IMR-90 (cell line): ENCODE data around the gene GRK5. TPM values are rescaled to one million over a fixed set of nuclear protein-coding genes. Genes with fewer than 3 reads are reported as not detected.
A peak's percentile ranks its signal among the peaks of the same experiment; 100 is the strongest.

Experiments
- ATAC-seq: fragments of 200-7000 bp; cut with Tn5 transposase; 2 replicates; pipeline ENCODE4 v1.9.1; 2020; ENCODE audit warnings: low read depth, mild to moderate bottlenecking, moderate library complexity
- BruUV-seq: library from RNA; stranded (reverse); fragments of 400-500 nt; replicated peaks from 2 replicates; lab custom pipeline; 2021; lab: Mats Ljungman, UMichigan
- CTCF ChIA-PET: fragments of 300-600 bp; formaldehyde crosslinking; extraction: SDS; loops from one replicate; lab custom pipeline; 2021; ENCODE audit warnings: antibody characterized with exemption; lab: Yijun Ruan, JAX
- POLR2A ChIA-PET: fragments of 300-600 bp; sonication (Branson Sonifier 250); formaldehyde crosslinking; loops from one replicate; lab custom pipeline; 2022; ENCODE audit warnings: antibody characterized with exemption; ENCODE audit not compliant: unreplicated experiment; lab: Charles Lee
- DNase-seq: peaks from one replicate; pipeline ENCODE4 v3.0.0; 2013
- H2AFZ ChIP-seq: replicated peaks from 2 replicates; pipeline ENCODE3; 2013; ENCODE audit warnings: low read length, mild to moderate bottlenecking; ENCODE audit not compliant: poor library complexity
- H2AK5ac ChIP-seq: 2 replicates; pipeline ENCODE4 v1.6.1; 2013; ENCODE audit warnings: low read depth, low read length, inconsistent platforms
- H2AK9ac ChIP-seq: replicated peaks from 2 replicates; pipeline ENCODE3; 2013; ENCODE audit warnings: mild to moderate bottlenecking, low read depth, low read length, moderate library complexity; ENCODE audit not compliant: poor library complexity
- H2BK120ac ChIP-seq: 2 replicates; pipeline ENCODE4 v1.6.1; 2013; ENCODE audit warnings: low read depth, low read length, inconsistent platforms
- H2BK15ac ChIP-seq: 3 replicates; pipeline ENCODE4 v1.6.1; 2013; ENCODE audit warnings: low read depth, low read length, inconsistent platforms
- H2BK20ac ChIP-seq: 2 replicates; pipeline ENCODE4 v1.6.1; 2013; ENCODE audit warnings: low read depth, mild to moderate bottlenecking, inconsistent platforms, low read length, moderate library complexity
- H2BK5ac ChIP-seq: 2 replicates; pipeline ENCODE4 v1.6.1; 2013; ENCODE audit warnings: mild to moderate bottlenecking, low read depth, low read length, inconsistent platforms; ENCODE audit not compliant: poor library complexity, severe bottlenecking
- H3K14ac ChIP-seq: replicated peaks from 2 replicates; pipeline ENCODE4 v1.6.1; 2013; ENCODE audit warnings: low read depth, low read length, inconsistent platforms
- H3K18ac ChIP-seq: 2 replicates; pipeline ENCODE4 v1.6.1; 2013; ENCODE audit warnings: low read depth, low read length, control low read depth
- H3K23ac ChIP-seq: 2 replicates; pipeline ENCODE4 v1.6.1; 2013; ENCODE audit warnings: low read depth, low read length, inconsistent platforms
- H3K27ac ChIP-seq: 2 replicates; pipeline ENCODE4 v1.5.1; 2013; ENCODE audit warnings: mild to moderate bottlenecking, control low read depth, low read length; ENCODE audit not compliant: insufficient read depth
- H3K27me3 ChIP-seq: 2 replicates; pipeline ENCODE4 v1.6.1; 2013; ENCODE audit warnings: low read length; ENCODE audit not compliant: control insufficient read depth, insufficient read depth
- H3K36me3 ChIP-seq: 2 replicates; pipeline ENCODE4 v1.6.1; 2013; ENCODE audit warnings: low read length, mixed read lengths; ENCODE audit not compliant: control insufficient read depth, insufficient read depth
- H3K4ac ChIP-seq: 2 replicates; pipeline ENCODE4 v1.6.1; 2013; ENCODE audit warnings: low read depth, low read length, inconsistent platforms
- H3K4me1 ChIP-seq: 2 replicates; pipeline ENCODE4 v1.6.1; 2013; ENCODE audit warnings: low read length, mixed read lengths; ENCODE audit not compliant: control insufficient read depth, insufficient read depth
- H3K4me2 ChIP-seq: 2 replicates; pipeline ENCODE4 v1.6.1; 2013; ENCODE audit warnings: low read depth, mild to moderate bottlenecking, control low read depth, low read length, moderate library complexity
- H3K4me3 ChIP-seq: 2 replicates; pipeline ENCODE4 v1.5.1; 2013; ENCODE audit warnings: low read depth, mild to moderate bottlenecking, control low read depth, low read length, moderate library complexity; ENCODE audit not compliant: insufficient read depth
- H3K56ac ChIP-seq: 2 replicates; pipeline ENCODE4 v1.6.1; 2013; ENCODE audit warnings: low read length, inconsistent platforms; ENCODE audit not compliant: insufficient read depth; ENCODE audit errors: extremely low read depth
- H3K79me1 ChIP-seq, 2 experiments: 2 replicates each; pipeline ENCODE4 v1.6.1; 2013; ENCODE audit warnings: low read length in 2 of 2, inconsistent platforms in 1 of 2, low read depth in 1 of 2
- H3K9ac ChIP-seq: 2 replicates; pipeline ENCODE4 v1.6.1; 2013; ENCODE audit warnings: low read depth, low read length, control low read depth
- H3K9me1 ChIP-seq: 2 replicates; pipeline ENCODE4 v1.6.1; 2013; ENCODE audit warnings: low read length, inconsistent platforms; ENCODE audit not compliant: insufficient read depth
- H3K9me3 ChIP-seq: 2 replicates; pipeline ENCODE4 v1.6.1; 2013; ENCODE audit warnings: low read length; ENCODE audit not compliant: control insufficient read depth, insufficient read depth
- H4K20me1 ChIP-seq: 2 replicates; pipeline ENCODE4 v1.6.1; 2013; ENCODE audit warnings: low read length, inconsistent platforms; ENCODE audit not compliant: insufficient read depth
- H4K5ac ChIP-seq: 2 replicates; pipeline ENCODE4 v1.6.1; 2013; ENCODE audit warnings: mild to moderate bottlenecking, low read depth, low read length, control low read depth
- H4K8ac ChIP-seq, 2 experiments: 2 replicates each; pipeline ENCODE4 v1.6.1; 2013; ENCODE audit warnings: low read depth in 2 of 2, low read length in 2 of 2, control low read depth in 1 of 2, inconsistent platforms in 1 of 2
- H4K91ac ChIP-seq: 2 replicates; pipeline ENCODE4 v1.6.1; 2013; ENCODE audit warnings: low read depth, low read length, inconsistent platforms; ENCODE audit not compliant: insufficient read depth
- CHD1 ChIP-seq: IDR thresholded peaks from 2 replicates; pipeline ENCODE4 v1.6.1; 2012; ENCODE audit warnings: low read depth, low read length, improper control_type of control experiment
- MAFK ChIP-seq: IDR thresholded peaks from 2 replicates; pipeline ENCODE4 v1.6.1; 2012; ENCODE audit warnings: low read depth, low read length, improper control_type of control experiment
- MAZ ChIP-seq: IDR thresholded peaks from 2 replicates; pipeline ENCODE4 v1.6.1; 2012; ENCODE audit warnings: low read depth, mild to moderate bottlenecking, low read length, improper control_type of control experiment, moderate library complexity, borderline replicate concordance
- POLR2A ChIP-seq: IDR thresholded peaks from 2 replicates; pipeline ENCODE4 v1.6.1; 2012; ENCODE audit warnings: mild to moderate bottlenecking, low read depth, low read length
- RCOR1 ChIP-seq: IDR thresholded peaks from 2 replicates; pipeline ENCODE4 v1.6.1; 2012; ENCODE audit warnings: mild to moderate bottlenecking, low read length, improper control_type of control experiment; ENCODE audit not compliant: insufficient replicate concordance
- WGBS, 2 experiments: methylation state at CpG; one replicate each; pipeline versions ENCODE4 v1.1.5 to v1.1.7; 2013; ENCODE audit warnings: missing lambda C conversion rate in 2 of 2; ENCODE audit not compliant: insufficient read length in 1 of 2; ENCODE audit errors: extremely low coverage in 2 of 2; 5-methylcytosine and 5-hydroxymethylcytosine counted together
- dilution Hi-C: fragments of 300-500 bp; cut with HindIII; formaldehyde crosslinking; loops from one replicate; pipeline ENCODE4 v1.14.3; 2018; ENCODE audit warnings: low sequenced_read_pairs; ENCODE audit not compliant: unreplicated experiment
- in situ Hi-C: fragments of 300-500 bp; cut with MboI; formaldehyde crosslinking; loops from 3 replicates; pipeline ENCODE4 v1.14.3; 2019; ENCODE audit warnings: low sequenced_read_pairs, inconsistent platforms, mixed read lengths
- intact Hi-C: fragments of 100-400 bp; cut with micrococcal nuclease; formaldehyde crosslinking; loops from 2 replicates; pipeline ENCODE4 v1.10.0; 2022
- polyA plus RNA-seq, 3 experiments: library from polyadenylated mRNA; depleted of rRNA; stranded (reverse); fragments of >200 nt; gene quantifications; 2 replicates each; pipeline ENCODE4 v1.2.3, GENCODE V29; 2012; ENCODE audit warnings: low replicate concordance in 1 of 3
- total RNA-seq: library from RNA; depleted of rRNA; stranded (reverse); fragments of >200 nt; gene quantifications from 2 replicates; pipeline ENCODE4 v1.2.3, GENCODE V29; 2012
- TF ChIP-seq, protein P1 (sequence below): fragments of 150-350 bp; IDR thresholded peaks from 2 replicates; pipeline ENCODE4 v1.6.1; 2016; ENCODE audit warnings: low read depth, mild to moderate bottlenecking, low read length, moderate library complexity, borderline replicate concordance
- TF ChIP-seq, protein P2 (sequence below): conservative IDR thresholded peaks from 2 replicates; pipeline ENCODE4 v1.5.1; 2012; ENCODE audit warnings: mild to moderate bottlenecking, low read depth, low read length, improper control_type of control experiment
- TF ChIP-seq, protein P3 (sequence below): fragments of 150-350 bp; IDR thresholded peaks from 2 replicates; pipeline ENCODE4 v1.6.1; 2017; ENCODE audit warnings: mild to moderate bottlenecking, antibody characterized with exemption, low read length, low read depth

The GRK5 gene
- total and polyA plus RNA-seq, 2 of the 4 experiments (the other 2 are of a cell fraction) = 12.9 to 16.3 TPM

DNA sequence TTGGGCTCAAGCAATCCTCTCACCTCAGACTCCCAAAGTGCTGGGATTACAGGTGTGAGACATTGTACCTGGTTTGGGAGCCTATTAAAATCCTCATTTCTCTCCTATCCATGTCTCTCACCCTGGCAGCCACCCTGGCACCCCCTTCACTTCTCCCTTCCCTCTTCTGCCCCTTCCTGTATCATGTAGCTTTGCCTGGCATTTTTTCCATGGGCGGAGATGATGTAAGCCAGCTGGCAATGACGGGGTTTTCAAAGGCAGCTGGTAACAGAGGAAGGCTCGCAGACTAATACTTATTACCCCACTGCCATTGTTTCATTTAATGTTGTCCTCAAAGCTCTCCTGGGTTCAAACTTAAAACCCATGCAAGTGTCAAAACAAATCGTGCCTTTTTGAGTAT, 273.3 kb downstream of the GRK5 start:
- no peak overlapping the region for H3K56ac ChIP-seq
- BruUV-seq = no TSS peak
- no peak overlapping the region for H3K4me2 ChIP-seq
- no peaks in the 10 kb centered on the region for H3K9me3 ChIP-seq
- no peaks in the 10 kb centered on the region for H3K36me3 ChIP-seq
- dilution Hi-C loops (no loop called here), intact Hi-C loops (no loop called here), in situ Hi-C loops (no loop called here)
- ChIA-PET CTCF (interaction anchor here (0.6 to 1.1 kb wide), 3 partner anchors 9 to 274 kb away, joined by 3 read pairs; partner anchors contain the start of gene GRK5), POLR2A (no interaction called here)
- H2AFZ ChIP-seq = no peak overlapping the region
- H2BK20ac ChIP-seq = no peak overlapping the region
- H2AK9ac ChIP-seq = no peak overlapping the region
- no peak overlapping the region for H4K8ac ChIP-seq
- no peak overlapping the region for H3K4ac ChIP-seq
- no peaks in the 10 kb centered on the region for H4K20me1 ChIP-seq
- H4K91ac ChIP-seq = no peak overlapping the region
- no peak overlapping the region for H3K14ac ChIP-seq
- H3K27me3 ChIP-seq = peaks cover 34% of the 10 kb centered on the region
- TF ChIP-seq, protein P1, sequence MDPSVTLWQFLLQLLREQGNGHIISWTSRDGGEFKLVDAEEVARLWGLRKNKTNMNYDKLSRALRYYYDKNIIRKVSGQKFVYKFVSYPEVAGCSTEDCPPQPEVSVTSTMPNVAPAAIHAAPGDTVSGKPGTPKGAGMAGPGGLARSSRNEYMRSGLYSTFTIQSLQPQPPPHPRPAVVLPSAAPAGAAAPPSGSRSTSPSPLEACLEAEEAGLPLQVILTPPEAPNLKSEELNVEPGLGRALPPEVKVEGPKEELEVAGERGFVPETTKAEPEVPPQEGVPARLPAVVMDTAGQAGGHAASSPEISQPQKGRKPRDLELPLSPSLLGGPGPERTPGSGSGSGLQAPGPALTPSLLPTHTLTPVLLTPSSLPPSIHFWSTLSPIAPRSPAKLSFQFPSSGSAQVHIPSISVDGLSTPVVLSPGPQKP = no peak
- TF ChIP-seq, protein P2, sequence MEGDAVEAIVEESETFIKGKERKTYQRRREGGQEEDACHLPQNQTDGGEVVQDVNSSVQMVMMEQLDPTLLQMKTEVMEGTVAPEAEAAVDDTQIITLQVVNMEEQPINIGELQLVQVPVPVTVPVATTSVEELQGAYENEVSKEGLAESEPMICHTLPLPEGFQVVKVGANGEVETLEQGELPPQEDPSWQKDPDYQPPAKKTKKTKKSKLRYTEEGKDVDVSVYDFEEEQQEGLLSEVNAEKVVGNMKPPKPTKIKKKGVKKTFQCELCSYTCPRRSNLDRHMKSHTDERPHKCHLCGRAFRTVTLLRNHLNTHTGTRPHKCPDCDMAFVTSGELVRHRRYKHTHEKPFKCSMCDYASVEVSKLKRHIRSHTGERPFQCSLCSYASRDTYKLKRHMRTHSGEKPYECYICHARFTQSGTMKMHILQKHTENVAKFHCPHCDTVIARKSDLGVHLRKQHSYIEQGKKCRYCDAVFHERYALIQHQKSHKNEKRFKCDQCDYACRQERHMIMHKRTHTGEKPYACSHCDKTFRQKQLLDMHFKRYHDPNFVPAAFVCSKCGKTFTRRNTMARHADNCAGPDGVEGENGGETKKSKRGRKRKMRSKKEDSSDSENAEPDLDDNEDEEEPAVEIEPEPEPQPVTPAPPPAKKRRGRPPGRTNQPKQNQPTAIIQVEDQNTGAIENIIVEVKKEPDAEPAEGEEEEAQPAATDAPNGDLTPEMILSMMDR = no peak
- TF ChIP-seq MAZ = no peak
- no peak for TF ChIP-seq MAFK
- TF ChIP-seq POLR2A = no peak
- TF ChIP-seq CHD1 = no peak
- TF ChIP-seq, protein P3, sequence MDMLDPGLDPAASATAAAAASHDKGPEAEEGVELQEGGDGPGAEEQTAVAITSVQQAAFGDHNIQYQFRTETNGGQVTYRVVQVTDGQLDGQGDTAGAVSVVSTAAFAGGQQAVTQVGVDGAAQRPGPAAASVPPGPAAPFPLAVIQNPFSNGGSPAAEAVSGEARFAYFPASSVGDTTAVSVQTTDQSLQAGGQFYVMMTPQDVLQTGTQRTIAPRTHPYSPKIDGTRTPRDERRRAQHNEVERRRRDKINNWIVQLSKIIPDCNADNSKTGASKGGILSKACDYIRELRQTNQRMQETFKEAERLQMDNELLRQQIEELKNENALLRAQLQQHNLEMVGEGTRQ = no peak
- no peak for TF ChIP-seq RCOR1
- H3K23ac ChIP-seq = no peak overlapping the region
- H3K79me1 ChIP-seq = no peaks in the 10 kb centered on the region
- no peak overlapping the region for H2BK5ac ChIP-seq
- peaks cover 8% of the 10 kb centered on the region; the same call in 1 of the 2 replicates for H3K9me1 ChIP-seq
- no CpG with 5 or more reads among the region's 4 CpGs for WGBS, 2 experiments
- no peak; the same call in 1 of the 2 replicates for ATAC-seq
- H3K4me1 ChIP-seq = peaks cover 9% of the 10 kb centered on the region
- H2AK5ac ChIP-seq = peak overlapping the region; percentile 33; the same call in 1 of the 2 replicates
- no peak overlapping the region for H3K27ac ChIP-seq
- no peak overlapping the region for H3K4me3 ChIP-seq
- no peak overlapping the region for H3K18ac ChIP-seq
- no peak overlapping the region for H3K9ac ChIP-seq
- no peak overlapping the region for H2BK120ac ChIP-seq
- DNase-seq = no peak
- H4K5ac ChIP-seq = no peak overlapping the region
- no peak overlapping the region for H2BK15ac ChIP-seq
